HG03103 (cell line): Measurements from ENCODE around the gene RRAS.
A peak's percentile ranks its signal among the peaks of the same experiment; 100 is the strongest.

Source experiments
- ATAC-seq: cut with Tn5 transposase; IDR thresholded peaks from one replicate; pipeline ENCODE4 v1.9.1; 2021; ENCODE audit warnings: low read depth; ENCODE audit not compliant: unreplicated experiment

The RRAS gene

GRCh38 chr19:49596954-49597702 lies 42.8 kb downstream of the RRAS start:
- no peak for ATAC-seq

- no peak for ATAC-seq
These were observed 43.5 kb downstream of the RRAS start for GRCh38 chr19:49596407-49596806.

GRCh38 chr19:49595819-49596404 lies 44.0 kb downstream of the RRAS start:
- no peak for ATAC-seq

- no peak for ATAC-seq
These were observed 44.7 kb downstream of the RRAS start for GRCh38 chr19:49594993-49595818.

DNA sequence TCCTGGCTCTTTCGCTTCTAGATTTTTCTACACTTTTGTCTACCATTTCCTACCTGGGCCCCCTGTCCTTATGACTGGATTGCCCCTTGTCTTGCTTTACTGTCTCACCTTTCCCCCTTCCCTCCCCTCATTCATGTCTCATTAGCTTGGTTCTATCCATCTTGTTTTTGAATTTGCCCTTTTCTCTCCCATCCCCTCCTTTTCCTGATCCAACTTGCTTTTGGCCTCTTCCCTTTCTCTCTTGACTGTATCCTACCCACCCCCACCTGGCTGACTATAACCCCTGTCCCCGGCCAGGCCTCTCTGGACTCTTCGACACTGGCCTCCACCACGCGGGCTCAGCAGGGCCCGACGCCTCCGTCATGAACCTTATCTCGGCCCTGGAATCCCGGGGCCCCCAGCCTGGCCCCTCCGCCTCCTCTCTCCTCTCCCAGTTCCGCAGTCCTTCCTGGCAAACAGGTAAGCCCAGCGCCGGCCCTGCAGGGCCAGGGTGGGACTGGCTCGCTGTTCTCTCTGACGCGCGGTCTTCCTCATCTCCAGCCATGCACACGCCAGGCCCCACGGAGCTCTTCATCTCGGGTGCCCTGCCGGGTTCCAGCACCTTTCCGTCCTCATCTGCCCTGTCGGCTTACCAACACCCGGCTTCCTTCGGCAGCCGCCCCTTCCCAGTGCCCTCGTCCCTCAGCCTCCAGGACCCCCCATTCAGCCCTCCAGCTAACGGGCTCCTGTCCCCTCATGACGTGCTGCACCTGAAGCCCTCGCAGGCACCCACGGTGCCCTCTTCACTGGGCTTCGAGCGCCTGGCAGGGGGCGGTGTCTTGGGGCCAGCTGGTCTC lies 45.6 kb downstream of the RRAS start:
- ATAC-seq = no peak

DNA sequence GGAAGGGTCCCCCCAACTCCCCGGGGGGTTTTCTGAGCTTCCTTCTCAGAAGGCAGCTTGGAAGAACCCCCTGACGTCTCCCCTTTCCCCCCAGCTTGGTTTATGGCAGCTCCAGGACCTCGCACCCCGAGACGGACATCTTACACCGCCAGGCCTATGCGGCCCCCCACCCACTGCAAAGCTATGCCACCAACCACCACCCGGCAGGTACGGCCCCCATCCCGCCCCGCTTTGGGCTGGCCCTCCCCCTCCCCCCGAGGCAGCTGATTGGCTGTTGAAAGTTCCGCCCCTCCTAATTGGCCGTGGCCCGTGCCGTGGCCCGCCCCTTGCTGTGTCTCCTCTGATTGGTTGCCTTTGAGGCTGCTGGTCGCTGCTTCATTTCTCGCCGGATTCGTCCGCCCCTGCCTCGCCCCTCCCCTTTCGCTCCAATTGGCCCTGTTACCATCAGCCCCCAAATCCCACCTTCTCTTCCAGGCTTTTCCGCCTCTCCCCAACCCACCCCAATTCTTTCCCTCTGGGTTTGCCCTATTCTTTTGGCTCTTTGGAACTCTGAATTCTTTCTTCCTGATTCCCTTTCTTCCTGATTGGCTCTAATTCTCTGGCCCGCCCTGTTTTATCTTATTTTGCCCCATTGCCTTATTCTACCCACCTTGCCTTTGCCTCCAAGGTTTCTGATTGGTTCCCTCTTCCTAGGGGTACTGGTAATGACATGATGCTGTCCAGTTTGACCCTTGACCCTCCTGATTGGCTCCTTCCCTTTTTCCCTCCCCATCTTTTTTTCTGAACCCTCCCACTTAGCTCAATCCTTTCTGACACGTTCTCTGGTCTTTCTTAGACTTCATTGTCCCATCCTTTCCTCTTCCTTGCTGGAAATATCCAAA lies 46.5 kb downstream of the RRAS start:
- ATAC-seq = no peak

DNA sequence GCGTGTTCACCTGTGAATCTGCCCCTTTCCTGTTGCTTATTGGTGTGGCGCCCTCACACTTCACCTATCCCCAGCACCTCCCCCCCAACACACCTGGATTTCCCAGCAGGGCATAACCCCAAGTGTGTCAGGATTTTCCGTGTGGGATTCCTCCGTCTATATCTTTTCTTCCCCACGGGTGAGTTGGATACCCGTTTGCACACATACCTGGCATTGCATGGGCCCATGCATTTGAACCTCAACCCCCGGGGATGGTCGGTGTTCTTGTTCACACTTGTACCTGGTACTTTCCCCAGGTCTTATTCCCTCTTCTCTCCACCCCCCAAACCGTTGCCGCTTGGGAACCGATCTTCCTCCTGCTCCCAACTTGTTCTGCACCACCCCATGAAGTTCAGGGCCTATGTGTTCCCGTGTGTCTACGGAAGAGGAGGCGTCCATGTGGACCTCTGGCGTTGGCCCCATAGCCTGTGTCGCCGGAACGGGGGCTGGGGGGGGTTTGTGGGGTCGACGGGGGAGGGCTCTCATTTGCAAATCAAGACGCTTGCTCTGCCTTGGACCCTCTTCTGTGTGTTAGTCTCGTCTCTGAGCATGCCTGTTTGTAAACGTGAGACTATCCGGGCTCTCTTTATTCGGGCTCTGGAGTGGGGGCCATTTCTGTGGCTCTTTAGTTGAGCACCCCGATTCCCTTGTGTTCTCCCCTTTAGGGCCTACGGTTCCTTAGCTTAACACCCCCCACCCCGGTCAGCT lies 47.3 kb downstream of the RRAS start:
- ATAC-seq = no peak

GRCh38 chr19:49591731-49592485 lies 48.0 kb downstream of the RRAS start:
- ATAC-seq = no peak

GRCh38 chr19:49590971-49591730 lies 48.8 kb downstream of the RRAS start, which contains the start of gene PRR12:
PRR12 (plus strand) TSS chr19:49591182; CDS start chr19:49591655, 473 bp downstream.
- ATAC-seq = no peak

DNA sequence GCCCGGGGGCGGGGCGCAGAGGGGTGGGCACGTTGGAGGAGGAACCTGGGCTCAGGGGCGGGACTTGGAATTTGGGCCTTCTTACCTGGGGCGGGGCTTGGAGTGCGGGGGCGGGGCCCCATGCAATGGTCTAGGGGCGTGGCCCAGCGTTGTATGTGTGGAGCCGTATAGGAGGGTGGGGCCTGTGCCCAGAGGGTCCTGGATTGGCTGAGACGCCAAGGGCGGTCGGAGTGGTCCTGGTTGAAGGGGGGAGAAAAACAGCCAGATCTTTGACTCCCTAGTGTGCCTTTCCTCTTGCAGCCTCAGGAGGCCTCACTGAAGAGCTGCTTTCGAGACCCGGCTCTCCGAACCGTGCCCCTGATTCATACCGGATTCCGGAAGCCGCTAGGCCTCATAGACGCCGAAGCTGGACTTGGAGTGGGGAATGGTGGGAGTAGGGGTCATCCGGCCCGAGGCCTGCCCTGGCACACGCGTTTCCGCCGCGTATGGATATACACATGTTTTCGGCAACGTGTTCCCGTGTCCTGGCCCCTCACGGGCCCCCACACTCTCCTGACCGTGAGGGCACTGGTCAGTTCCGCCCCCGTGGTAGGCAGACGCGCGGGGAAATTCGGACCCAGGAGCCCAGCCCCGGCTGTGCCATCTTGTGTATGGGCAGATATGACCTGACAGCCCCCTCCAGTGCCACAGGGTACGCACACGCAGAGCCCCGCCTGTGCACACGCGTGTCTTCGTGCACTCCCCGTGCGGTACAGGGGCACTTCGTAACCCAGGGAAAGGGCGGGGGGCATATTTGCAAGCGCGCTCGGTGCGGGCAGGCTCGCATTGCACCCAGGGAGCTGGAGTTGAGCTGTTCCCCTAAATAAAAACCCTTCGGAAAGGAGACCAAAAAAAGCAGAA lies 49.6 kb downstream of the RRAS start:
- ATAC-seq = peak; percentile 58

- no peak for ATAC-seq
These were observed 50.4 kb downstream of the RRAS start for GRCh38 chr19:49589502-49589905.

- ATAC-seq = no peak
These were observed 51.4 kb downstream of the RRAS start for GRCh38 chr19:49588365-49589122.

DNA sequence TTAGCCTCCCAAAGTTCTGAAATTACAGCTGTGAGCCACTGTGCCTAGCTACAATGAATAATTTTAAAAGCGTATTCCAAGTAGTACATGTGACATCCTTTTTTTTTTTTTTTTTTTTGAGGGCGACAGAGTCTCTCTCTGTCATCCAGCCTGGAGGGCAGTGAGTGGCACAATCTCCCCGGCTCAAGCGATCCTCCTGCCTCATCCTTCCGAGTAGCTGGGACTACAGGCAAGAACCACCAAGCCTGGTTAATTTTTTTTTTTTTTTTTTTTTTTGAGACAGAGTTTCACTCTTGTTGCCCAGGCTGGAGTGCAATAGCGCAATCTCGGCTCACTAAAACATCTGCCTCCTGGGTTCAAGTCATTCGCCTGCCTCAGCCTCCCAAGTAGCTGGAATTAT lies 52.7 kb downstream of the RRAS start:
- ATAC-seq = no peak
